DMS53 treated with DMSO at 0.1 percent for 48 hours (cell line): ENCODE results near the gene CPNE5.
"Not testable (repeated sequence)": the region's sequence is repeated elsewhere in the genome, so short reads cannot be mapped to it uniquely, and the experiment has no call there.

Experiments used
- DNase-seq: peaks from one replicate; lab custom pipeline; 2025; ENCODE audit not compliant: unreplicated experiment; lab: John Stamatoyannopoulos, UW

Gene CPNE5

GRCh38 chr6:36704961-36705577 lies 134.2 kb downstream of the CPNE5 start:
- not testable (repeated sequence) for DNase-seq

- DNase-seq = no peak
Measured at GRCh38 chr6:36703982-36704381, 135.3 kb downstream of the CPNE5 start.

GRCh38 chr6:36703081-36703606 lies 136.1 kb downstream of the CPNE5 start:
- no peak for DNase-seq

GRCh38 chr6:36702656-36703055 lies 136.6 kb downstream of the CPNE5 start:
- DNase-seq = no peak

- DNase-seq = no peak
Measured at GRCh38 chr6:36701401-36701991, 137.7 kb downstream of the CPNE5 start.

- DNase-seq = no peak
Measured at GRCh38 chr6:36700831-36701230, 138.4 kb downstream of the CPNE5 start.

GRCh38 chr6:36700071-36700812 lies 139.0 kb downstream of the CPNE5 start:
- DNase-seq = no peak

GRCh38 chr6:36699348-36699747 lies 139.9 kb downstream of the CPNE5 start:
- no peak for DNase-seq

- no peak for DNase-seq
Measured at GRCh38 chr6:36698871-36699271, 140.4 kb downstream of the CPNE5 start.

- no peak for DNase-seq
Measured at GRCh38 chr6:36698196-36698595, 141.0 kb downstream of the CPNE5 start.

- DNase-seq = no peak
Measured at GRCh38 chr6:36697481-36697903, 141.8 kb downstream of the CPNE5 start, which contains the start of gene RAB44. Gene RAB44, plus strand, starts transcription at chr6:36697826. Its CDS starts 6,410 bp downstream, at chr6:36704236.

GRCh38 chr6:36695414-36695813 lies 143.8 kb downstream of the CPNE5 start:
- DNase-seq = no peak

GRCh38 chr6:36694616-36695015 lies 144.6 kb downstream of the CPNE5 start:
- DNase-seq = no peak

- DNase-seq = no peak
Measured at GRCh38 chr6:36692861-36693702, 146.2 kb downstream of the CPNE5 start.

GRCh38 chr6:36692220-36692619 lies 147.0 kb downstream of the CPNE5 start:
- DNase-seq = no peak

GRCh38 chr6:36691612-36692011 lies 147.6 kb downstream of the CPNE5 start:
- no peak for DNase-seq

GRCh38 chr6:36691011-36691410 lies 148.2 kb downstream of the CPNE5 start:
- DNase-seq = no peak
